ENCODE data around the gene CHRNA5.

Gene CHRNA5

DNA sequence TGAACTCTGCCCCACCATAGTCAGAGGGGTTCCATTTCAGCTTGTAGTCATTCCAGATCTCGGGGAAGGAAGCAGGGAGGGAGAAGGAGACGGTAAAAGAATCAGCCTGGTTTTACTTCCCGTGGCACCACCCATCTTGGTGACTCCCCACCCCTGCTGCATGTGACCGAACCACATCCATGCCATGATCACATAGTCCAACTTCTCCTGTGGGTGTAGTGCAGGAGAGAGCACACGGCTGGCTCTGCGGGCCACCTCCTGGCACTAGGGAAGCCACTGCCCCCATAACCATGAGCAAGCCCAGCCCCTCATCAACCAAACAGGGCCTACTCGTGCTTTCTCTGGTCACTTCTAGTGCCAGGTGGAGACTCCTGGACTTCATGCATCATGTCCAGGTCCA lies 51.8 kb downstream of the CHRNA5 start:
- Histone ChIP-seq H4K20me1 (ENCODE audit: insufficient read depth, low read length) (no peaks in the 10 kb centered on the region), H3K9ac (ENCODE audit: low read length) (no peak overlapping the region), H3K27ac (ENCODE audit: low read depth, low read length, poor library complexity, severe bottlenecking) (no peak overlapping the region), H2AFZ (ENCODE audit: low read length) (no peak overlapping the region), H3K9me3 (ENCODE audit: low read length) (no peaks in the 10 kb centered on the region), H3K4me2 (ENCODE audit: low read length) (no peak overlapping the region), H3K79me2 (ENCODE audit: insufficient read depth, low read length) (no peaks in the 10 kb centered on the region), H3K36me3 (ENCODE audit: insufficient read depth, low read length) (no peaks in the 10 kb centered on the region), H3K4me1 (ENCODE audit: insufficient read depth, low read length, severe bottlenecking) (no peaks in the 10 kb centered on the region), H3K9me2 (ENCODE audit: low read depth, low read length) (no peaks in the 10 kb centered on the region), H3K27me3 (ENCODE audit: insufficient read depth, low read length) (no peaks in the 10 kb centered on the region), H3F3A (ENCODE audit: insufficient read depth, low read length) (no peaks in the 10 kb centered on the region), H3K4me3 (ENCODE audit: low read depth, low read length, poor library complexity, severe bottlenecking) (no peak overlapping the region)
- TF ChIP-seq EZH2 (IDR thresholded peaks at IDR 0.05; ENCODE audit: borderline replicate concordance, low read length) = no peak
- TF ChIP-seq, protein P1, sequence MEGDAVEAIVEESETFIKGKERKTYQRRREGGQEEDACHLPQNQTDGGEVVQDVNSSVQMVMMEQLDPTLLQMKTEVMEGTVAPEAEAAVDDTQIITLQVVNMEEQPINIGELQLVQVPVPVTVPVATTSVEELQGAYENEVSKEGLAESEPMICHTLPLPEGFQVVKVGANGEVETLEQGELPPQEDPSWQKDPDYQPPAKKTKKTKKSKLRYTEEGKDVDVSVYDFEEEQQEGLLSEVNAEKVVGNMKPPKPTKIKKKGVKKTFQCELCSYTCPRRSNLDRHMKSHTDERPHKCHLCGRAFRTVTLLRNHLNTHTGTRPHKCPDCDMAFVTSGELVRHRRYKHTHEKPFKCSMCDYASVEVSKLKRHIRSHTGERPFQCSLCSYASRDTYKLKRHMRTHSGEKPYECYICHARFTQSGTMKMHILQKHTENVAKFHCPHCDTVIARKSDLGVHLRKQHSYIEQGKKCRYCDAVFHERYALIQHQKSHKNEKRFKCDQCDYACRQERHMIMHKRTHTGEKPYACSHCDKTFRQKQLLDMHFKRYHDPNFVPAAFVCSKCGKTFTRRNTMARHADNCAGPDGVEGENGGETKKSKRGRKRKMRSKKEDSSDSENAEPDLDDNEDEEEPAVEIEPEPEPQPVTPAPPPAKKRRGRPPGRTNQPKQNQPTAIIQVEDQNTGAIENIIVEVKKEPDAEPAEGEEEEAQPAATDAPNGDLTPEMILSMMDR (IDR thresholded peaks at IDR 0.05; ENCODE audit: low read length) = no peak

GRCh38 chr15:78617516-78617915 lies 52.2 kb downstream of the CHRNA5 start:
- TF ChIP-seq, protein P1 (IDR thresholded peaks at IDR 0.05; ENCODE audit: low read length) = no peak
- TF ChIP-seq EZH2 (IDR thresholded peaks at IDR 0.05; ENCODE audit: borderline replicate concordance, low read length) = no peak
- Histone ChIP-seq H4K20me1 (ENCODE audit: insufficient read depth, low read length) (no peaks in the 10 kb centered on the region), H3F3A (ENCODE audit: insufficient read depth, low read length) (no peaks in the 10 kb centered on the region), H3K9ac (ENCODE audit: low read length) (no peak overlapping the region), H3K9me2 (ENCODE audit: low read depth, low read length) (no peaks in the 10 kb centered on the region), H3K27ac (ENCODE audit: low read depth, low read length, poor library complexity, severe bottlenecking) (no peak overlapping the region), H3K4me2 (ENCODE audit: low read length) (no peak overlapping the region), H3K27me3 (ENCODE audit: insufficient read depth, low read length) (no peaks in the 10 kb centered on the region), H3K4me1 (ENCODE audit: insufficient read depth, low read length, severe bottlenecking) (no peaks in the 10 kb centered on the region), H3K79me2 (ENCODE audit: insufficient read depth, low read length) (no peaks in the 10 kb centered on the region), H3K36me3 (ENCODE audit: insufficient read depth, low read length) (no peaks in the 10 kb centered on the region), H2AFZ (ENCODE audit: low read length) (no peak overlapping the region), H3K4me3 (ENCODE audit: low read depth, low read length, poor library complexity, severe bottlenecking) (no peak overlapping the region), H3K9me3 (ENCODE audit: low read length) (no peaks in the 10 kb centered on the region)

- H3K36me3 ChIP-seq (ENCODE audit: insufficient read depth, low read length) = no peaks in the 10 kb centered on the region
- H3K27me3 ChIP-seq (ENCODE audit: insufficient read depth, low read length) = no peaks in the 10 kb centered on the region
- H3K4me3 ChIP-seq (ENCODE audit: low read depth, low read length, poor library complexity, severe bottlenecking) = no peak overlapping the region
- H3F3A ChIP-seq (ENCODE audit: insufficient read depth, low read length) = no peaks in the 10 kb centered on the region
- no peak overlapping the region for H3K27ac ChIP-seq (ENCODE audit: low read depth, low read length, poor library complexity, severe bottlenecking)
- no peaks in the 10 kb centered on the region for H4K20me1 ChIP-seq (ENCODE audit: insufficient read depth, low read length)
- TF ChIP-seq EZH2 (IDR thresholded peaks at IDR 0.05; ENCODE audit: borderline replicate concordance, low read length) = no peak
- TF ChIP-seq, protein P1 (IDR thresholded peaks at IDR 0.05; ENCODE audit: low read length) = no peak
- no peak overlapping the region for H2AFZ ChIP-seq (ENCODE audit: low read length)
- H3K4me1 ChIP-seq (ENCODE audit: insufficient read depth, low read length, severe bottlenecking) = no peaks in the 10 kb centered on the region
- no peak overlapping the region for H3K4me2 ChIP-seq (ENCODE audit: low read length)
- no peak overlapping the region for H3K9ac ChIP-seq (ENCODE audit: low read length)
- no peaks in the 10 kb centered on the region for H3K9me2 ChIP-seq (ENCODE audit: low read depth, low read length)
- no peaks in the 10 kb centered on the region for H3K79me2 ChIP-seq (ENCODE audit: insufficient read depth, low read length)
- no peaks in the 10 kb centered on the region for H3K9me3 ChIP-seq (ENCODE audit: low read length)
Observed at GRCh38 chr15:78618064-78618463, 52.7 kb downstream of the CHRNA5 start.
